Measurements from ENCODE around the gene C1orf141. TPM values are rescaled to one million over a fixed set of nuclear protein-coding genes. Genes with fewer than 3 reads are reported as not detected.

Gene C1orf141
- total RNA-seq, 4 donors from 2014 or later: not detected

GRCh38 chr1:67171574-67171955 lies 36.8 kb upstream of the C1orf141 start:
- Histone ChIP-seq H3K27ac (no peak overlapping the region), H3K4me1 (no peaks in the 10 kb centered on the region)
- TF ChIP-seq POLR2AphosphoS5 (IDR thresholded peaks at IDR 0.05) (no peak), POLR2A (IDR thresholded peaks at IDR 0.05) (no peak), CTCF (IDR thresholded peaks at IDR 0.05) (no peak), EP300 (IDR thresholded peaks at IDR 0.05) (no peak)

GRCh38 chr1:67170751-67171573 lies 36.2 kb upstream of the C1orf141 start:
- Histone ChIP-seq H3K4me1 (no peaks in the 10 kb centered on the region), H3K9me3 (no peaks in the 10 kb centered on the region), H3K27me3 (no peaks in the 10 kb centered on the region), H3K4me3 (no peak overlapping the region), H3K36me3 (no peaks in the 10 kb centered on the region), H3K27ac (no peak overlapping the region)
- no peak for TF ChIP-seq EP300 (IDR thresholded peaks at IDR 0.05)
- TF ChIP-seq POLR2AphosphoS5 (IDR thresholded peaks at IDR 0.05): no peak
- no peak for TF ChIP-seq POLR2A (IDR thresholded peaks at IDR 0.05)
- TF ChIP-seq CTCF (IDR thresholded peaks at IDR 0.05): no peak
- ATAC-seq: no peak
- 58 to 73% methylated on average over 2 of the region's 2 CpGs for WGBS, 2 donors (ENCODE audit: low coverage in 1 of 2)

More at GRCh38 chr1:67171574-67171955, 36.8 kb upstream of the C1orf141 start:
- Histone ChIP-seq H3K4me3 (no peak overlapping the region), H3K27me3 (no peaks in the 10 kb centered on the region), H3K9me3 (no peaks in the 10 kb centered on the region), H3K36me3 (no peaks in the 10 kb centered on the region)
- WGBS, 2 donors (ENCODE audit: low coverage in 1 of 2): 59 to 79% methylated on average over 2 of the region's 2 CpGs
- no peak for ATAC-seq

GRCh38 chr1:67169932-67170331 lies 35.2 kb upstream of the C1orf141 start:
- TF ChIP-seq POLR2A (IDR thresholded peaks at IDR 0.05): no peak
- TF ChIP-seq CTCF (IDR thresholded peaks at IDR 0.05): no peak
- no peak for TF ChIP-seq EP300 (IDR thresholded peaks at IDR 0.05)
- no peak for TF ChIP-seq POLR2AphosphoS5 (IDR thresholded peaks at IDR 0.05)
- H3K27me3 ChIP-seq: no peaks in the 10 kb centered on the region
- no peaks in the 10 kb centered on the region for H3K9me3 ChIP-seq
- no peak overlapping the region for H3K27ac ChIP-seq
- ATAC-seq: no peak
- WGBS, 2 donors (ENCODE audit: low coverage in 1 of 2): 67 to 72% methylated on average over 3 of the region's 3 CpGs
- no peaks in the 10 kb centered on the region for H3K4me1 ChIP-seq
- H3K36me3 ChIP-seq: no peaks in the 10 kb centered on the region
- no peak overlapping the region for H3K4me3 ChIP-seq

- Histone ChIP-seq H3K27me3 (no peaks in the 10 kb centered on the region), H3K36me3 (no peaks in the 10 kb centered on the region), H3K27ac (no peak overlapping the region), H3K4me3 (no peak overlapping the region), H3K9me3 (no peaks in the 10 kb centered on the region), H3K4me1 (no peaks in the 10 kb centered on the region)
- WGBS, 2 donors (ENCODE audit: low coverage in 1 of 2): 43 to 80% methylated on average over 1 to 2 of the region's 2 CpGs
- TF ChIP-seq EP300 (IDR thresholded peaks at IDR 0.05) (no peak), CTCF (IDR thresholded peaks at IDR 0.05) (no peak), POLR2A (IDR thresholded peaks at IDR 0.05) (no peak), POLR2AphosphoS5 (IDR thresholded peaks at IDR 0.05) (no peak)
- ATAC-seq: no peak
Measured at GRCh38 chr1:67169496-67169895, 34.7 kb upstream of the C1orf141 start.

GRCh38 chr1:67166196-67166595 lies 31.4 kb upstream of the C1orf141 start, which contains the start of gene IL23R:
Gene IL23R (plus strand): TSS chr1:67166454. CDS start chr1:67168121, 1,667 bp downstream.
- Histone ChIP-seq H3K9me3 (no peaks in the 10 kb centered on the region), H3K27me3 (no peaks in the 10 kb centered on the region), H3K27ac (no peak within 1 kb of the TSS), H3K4me1 (no peaks in the 10 kb centered on the region), H3K36me3 (no peaks in the 10 kb centered on the region), H3K4me3 (no peak within 1 kb of the TSS)
- no peak for TF ChIP-seq POLR2A (IDR thresholded peaks at IDR 0.05)
- no peak for TF ChIP-seq EP300 (IDR thresholded peaks at IDR 0.05)
- TF ChIP-seq CTCF (IDR thresholded peaks at IDR 0.05): no peak
- no peak for TF ChIP-seq POLR2AphosphoS5 (IDR thresholded peaks at IDR 0.05)
- WGBS, 2 donors (ENCODE audit: low coverage in 1 of 2): 53 to 68% methylated on average over 4 of the region's 4 CpGs
- ATAC-seq: no peak
